Smooth muscle cell of the brain vasculature (primary cell): ENCODE results near the gene MICAL1.
"Not testable (repeated sequence)": the region's sequence is repeated elsewhere in the genome, so short reads cannot be mapped to it uniquely, and the experiment has no call there.

ENCODE experiments used
- DNase-seq: peaks from one replicate; pipeline ENCODE4 v3.0.0-alpha.2; 2012; ENCODE audit warnings: low read depth, low spot score

Gene MICAL1

GRCh38 chr6:109477725-109478124 is 22.2 kb upstream of the MICAL1 start:
- DNase-seq, result no peak

DNA sequence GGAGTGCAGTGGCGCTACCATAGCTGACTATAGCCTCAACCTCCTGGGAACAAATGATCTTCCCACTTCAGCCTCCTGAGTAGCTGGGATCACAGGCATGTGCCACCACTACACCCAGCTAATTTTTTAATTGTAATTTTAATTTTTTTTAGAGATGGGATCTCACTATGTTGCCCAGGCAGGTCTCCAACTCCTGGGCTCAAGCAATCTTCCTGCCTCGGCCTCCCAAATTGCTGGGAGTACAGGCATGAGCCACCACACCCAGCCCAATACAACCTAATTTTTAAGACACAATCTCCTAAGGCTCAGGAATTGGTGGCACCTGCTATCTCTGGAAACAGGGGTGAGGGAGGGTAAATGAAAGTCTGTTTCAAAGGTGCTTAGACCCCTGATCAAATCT is 21.6 kb upstream of the MICAL1 start:
- no peak for DNase-seq

GRCh38 chr6:109475625-109476024 is 20.1 kb upstream of the MICAL1 start:
- DNase-seq, result no peak

DNA sequence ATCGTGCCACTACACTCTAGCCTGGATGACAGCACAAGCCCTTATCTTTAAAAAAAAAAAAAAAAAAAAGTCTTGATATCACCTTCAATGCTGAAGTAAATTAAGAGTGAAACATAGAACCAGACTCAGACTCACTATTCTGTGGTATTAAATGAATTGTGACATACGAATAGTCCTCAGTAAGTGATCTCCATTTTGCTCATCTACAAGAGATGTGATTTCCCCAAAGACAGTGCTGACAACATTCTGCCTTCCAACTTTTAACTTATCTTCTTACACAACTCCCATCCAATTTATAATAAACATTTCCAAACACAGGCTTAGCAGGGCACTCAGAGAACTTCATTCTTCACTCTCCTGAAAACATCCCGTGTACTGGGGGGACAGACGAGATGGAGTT is 19.4 kb upstream of the MICAL1 start:
- DNase-seq, result no peak

DNA sequence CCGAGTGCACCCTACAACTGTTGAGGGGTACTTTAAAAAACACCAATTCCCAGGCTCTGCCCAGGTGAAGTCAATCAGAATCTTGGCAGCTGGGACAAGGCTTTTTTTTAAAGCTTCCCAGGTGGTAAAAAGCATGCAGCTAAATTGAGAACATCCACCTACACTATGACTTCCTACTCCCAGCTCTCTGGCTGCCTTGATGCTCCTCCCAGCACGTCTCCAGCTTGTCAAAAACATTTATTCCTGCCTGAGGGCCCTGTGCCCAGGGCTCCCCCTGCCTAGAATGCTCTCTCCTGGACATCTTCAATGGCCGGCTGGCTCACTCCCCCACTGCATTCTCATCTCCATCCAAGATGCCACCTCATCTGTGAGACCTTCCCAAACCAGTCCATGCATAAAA is 17.5 kb upstream of the MICAL1 start:
- DNase-seq, result no peak

DNA sequence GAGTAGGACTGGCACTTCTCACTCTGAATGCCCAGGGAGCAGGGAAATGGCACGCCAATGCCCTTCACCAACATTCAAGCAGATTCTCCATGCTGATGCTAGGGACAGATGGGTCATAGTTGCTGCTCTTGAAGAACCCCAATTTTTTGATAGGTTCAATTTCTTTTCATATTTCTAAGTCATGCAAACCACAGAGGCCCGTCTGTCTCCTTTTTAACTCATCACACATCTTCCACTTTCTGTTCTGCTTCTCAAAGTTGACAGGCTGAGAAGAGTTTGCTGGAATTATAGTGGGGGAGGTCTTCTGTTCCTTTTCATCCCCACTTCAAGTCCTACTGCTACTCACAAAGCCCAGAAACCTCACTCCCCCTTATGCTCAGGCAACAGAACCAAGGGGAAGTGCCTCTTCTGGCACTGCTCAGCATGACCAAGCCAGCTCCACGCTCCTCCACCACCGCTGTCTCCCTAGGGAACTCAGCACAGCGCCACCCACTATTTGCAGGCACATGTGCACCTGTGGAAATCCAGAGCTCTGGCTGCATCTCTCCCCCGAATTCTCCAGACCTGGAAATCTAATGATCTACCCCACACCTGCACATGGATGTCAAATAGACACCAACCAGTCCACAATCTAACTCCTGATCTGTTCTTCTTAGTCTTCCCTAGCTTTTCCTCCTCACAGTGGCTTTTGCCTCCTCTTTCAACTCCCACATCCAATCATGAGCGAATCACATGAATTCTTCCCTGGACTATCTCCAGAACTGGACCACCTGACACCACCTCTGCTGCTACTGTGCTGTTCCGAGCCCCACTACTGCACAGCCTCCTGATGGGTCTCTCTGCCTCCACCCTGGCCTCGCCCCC is 16.8 kb upstream of the MICAL1 start:
- DNase-seq, result no peak

DNA sequence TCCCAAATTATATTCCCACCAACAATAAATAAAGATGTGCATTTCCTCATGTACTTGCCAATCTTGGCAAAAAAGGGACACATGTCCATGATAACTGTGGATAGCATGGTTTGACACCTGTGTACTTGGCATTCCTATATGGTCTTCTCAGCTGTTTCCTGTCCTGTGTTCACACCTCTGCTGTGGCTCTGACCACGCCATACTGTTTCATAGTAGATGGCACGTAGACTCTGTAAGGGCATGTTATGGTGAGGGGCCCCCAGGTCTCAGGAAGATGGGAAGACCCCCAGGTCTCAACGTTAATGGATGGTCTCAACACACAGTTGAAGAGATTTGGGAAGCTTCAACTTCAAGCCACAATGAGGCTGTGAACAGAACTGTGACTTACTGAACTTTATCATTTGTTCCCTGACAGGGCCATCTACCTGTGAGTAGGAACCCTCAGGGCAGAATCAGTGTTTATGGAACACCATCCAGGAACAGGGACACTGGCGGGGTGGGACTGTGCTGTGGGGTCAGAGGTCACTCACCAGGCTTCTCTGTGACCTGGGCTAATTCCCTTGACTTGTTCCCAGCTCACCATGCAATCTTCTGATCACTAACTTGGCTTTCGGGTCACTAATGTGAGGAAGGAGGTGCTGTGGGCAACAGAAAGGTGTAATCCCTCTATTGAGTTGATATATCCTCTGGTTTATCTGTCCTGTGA is 15.7 kb upstream of the MICAL1 start:
- no peak for DNase-seq

GRCh38 chr6:109469591-109470189 is 14.1 kb upstream of the MICAL1 start:
- DNase-seq, result no peak

DNA sequence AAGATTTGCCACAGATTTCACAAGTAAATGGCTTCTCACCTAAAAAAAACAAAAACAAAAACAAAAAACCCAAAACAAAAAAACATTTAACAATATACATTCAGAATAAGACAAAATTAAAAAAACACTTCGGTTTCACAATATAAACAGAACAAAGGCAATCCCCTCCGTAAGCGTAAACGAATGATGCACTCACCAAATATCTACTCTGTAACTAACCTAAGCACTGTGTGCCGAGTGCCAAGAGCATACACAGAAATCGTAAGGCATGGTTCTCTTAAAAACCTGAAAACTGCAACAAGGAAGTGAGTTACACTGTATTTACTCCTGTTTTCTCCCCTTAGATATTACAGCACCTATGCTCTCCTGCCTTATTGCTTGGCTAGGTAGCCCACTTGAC is 12.1 kb upstream of the MICAL1 start:
- no peak for DNase-seq

GRCh38 chr6:109466212-109466923 is 10.8 kb upstream of the MICAL1 start:
- DNase-seq, result no peak

- DNase-seq, result no peak
These were observed 10.2 kb upstream of the MICAL1 start for GRCh38 chr6:109465772-109466171.

DNA sequence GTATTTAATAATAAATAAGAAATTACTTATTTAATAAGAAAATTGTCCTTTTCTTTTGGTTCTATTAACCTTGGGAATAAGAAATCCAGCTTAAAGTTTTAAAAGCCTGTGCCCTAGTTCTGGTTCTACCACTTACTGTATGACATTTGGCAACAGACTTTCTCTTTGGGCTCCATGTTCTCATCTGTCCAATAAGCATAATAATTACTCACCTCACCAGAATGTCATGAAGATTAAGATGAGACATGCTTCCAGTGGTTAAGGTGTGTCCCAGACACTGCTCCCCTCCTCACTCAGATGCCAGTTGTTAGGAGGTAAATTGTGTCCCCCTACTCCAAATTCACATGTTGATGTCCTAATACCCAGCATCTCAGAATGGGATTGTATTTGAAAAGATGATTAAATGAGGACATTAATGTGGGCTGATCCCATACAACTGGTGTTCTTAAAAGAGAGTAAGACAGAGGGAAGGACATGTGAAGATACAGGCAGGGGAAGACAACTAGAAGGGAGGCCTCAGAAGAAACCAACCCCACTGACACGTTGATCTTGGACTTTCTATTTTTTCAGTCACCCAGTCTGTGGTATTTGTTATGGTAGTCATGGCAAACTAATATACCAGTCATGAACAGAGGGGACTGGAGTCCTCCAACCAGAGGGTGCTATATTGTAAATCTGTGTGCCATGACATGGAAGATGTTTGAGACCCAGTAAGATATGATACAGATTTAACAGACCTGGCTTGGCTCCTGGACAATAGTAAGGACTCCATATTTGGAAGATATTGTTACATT is 6.4 kb upstream of the MICAL1 start:
- no peak for DNase-seq

- DNase-seq, result not testable (repeated sequence)
These were observed 5.6 kb upstream of the MICAL1 start for GRCh38 chr6:109461205-109461604.

DNA sequence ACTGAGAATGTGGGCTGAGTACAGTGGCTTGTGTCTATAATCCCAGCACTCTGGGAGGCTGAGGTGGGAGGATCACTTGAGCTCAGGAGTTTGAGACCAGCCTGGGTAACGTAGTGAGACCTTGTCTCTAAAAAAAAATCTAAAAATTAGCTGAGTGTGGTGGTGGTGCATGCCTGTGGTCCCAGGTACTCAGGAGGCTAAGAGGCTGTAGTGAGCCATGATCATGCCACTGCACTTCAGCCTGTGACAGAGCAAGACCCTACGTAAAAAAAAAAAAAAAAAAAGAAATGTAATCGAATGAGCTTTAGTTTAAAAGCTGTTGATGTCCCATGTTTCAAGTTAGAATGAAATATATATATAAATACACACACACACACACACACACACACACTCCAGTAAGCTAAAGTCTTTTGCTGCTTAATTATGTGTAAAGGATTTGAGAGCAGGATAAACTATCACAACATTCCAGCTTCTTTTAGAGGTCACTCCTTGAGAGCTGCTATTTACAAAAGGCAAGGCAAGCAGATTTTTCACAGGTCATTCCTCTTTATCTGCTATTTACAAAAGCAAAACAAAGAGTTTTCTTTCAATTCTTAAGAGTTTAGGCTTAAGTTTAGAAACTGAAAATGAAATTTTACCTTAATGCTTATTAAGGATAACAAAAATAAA is 4.7 kb upstream of the MICAL1 start:
- no peak for DNase-seq

DNA sequence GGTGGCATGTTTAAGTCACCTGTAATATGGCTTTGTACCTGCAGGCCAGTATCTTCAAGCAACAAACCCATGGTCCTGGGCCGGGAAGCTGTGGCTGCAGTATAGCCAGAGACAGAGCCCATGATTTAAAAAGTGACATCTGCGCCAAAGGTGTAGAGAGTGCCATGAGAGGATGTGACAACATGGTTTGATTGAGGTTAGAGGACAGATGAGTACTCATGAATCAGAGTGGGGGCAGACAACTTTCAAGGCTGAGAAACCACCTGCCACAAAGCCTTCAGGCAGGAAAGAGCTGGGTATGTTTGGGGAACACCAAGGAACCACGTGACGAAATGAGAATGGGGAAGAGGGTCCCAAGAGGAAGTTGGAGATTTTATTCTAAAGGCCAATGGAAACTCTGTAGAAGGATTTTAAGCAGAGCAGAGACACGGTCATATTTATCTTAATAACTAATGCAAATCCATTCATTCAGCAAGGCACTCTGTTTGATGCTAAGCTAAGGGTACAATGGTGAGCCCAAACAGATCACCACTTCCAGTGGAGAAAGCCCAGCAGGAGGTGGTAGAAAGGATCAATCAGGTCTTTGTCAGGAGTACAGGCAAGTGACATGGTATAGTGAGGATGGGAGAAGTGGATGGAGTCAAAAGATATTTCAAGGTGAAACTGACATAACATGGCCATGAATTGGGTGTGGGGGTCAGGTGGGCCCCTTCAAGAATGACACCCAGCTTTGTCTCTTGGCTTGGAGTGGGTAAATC is 3.4 kb upstream of the MICAL1 start:
- DNase-seq, result no peak

- DNase-seq, result no peak
These were observed 2.0 kb upstream of the MICAL1 start for GRCh38 chr6:109457562-109457996.

DNA sequence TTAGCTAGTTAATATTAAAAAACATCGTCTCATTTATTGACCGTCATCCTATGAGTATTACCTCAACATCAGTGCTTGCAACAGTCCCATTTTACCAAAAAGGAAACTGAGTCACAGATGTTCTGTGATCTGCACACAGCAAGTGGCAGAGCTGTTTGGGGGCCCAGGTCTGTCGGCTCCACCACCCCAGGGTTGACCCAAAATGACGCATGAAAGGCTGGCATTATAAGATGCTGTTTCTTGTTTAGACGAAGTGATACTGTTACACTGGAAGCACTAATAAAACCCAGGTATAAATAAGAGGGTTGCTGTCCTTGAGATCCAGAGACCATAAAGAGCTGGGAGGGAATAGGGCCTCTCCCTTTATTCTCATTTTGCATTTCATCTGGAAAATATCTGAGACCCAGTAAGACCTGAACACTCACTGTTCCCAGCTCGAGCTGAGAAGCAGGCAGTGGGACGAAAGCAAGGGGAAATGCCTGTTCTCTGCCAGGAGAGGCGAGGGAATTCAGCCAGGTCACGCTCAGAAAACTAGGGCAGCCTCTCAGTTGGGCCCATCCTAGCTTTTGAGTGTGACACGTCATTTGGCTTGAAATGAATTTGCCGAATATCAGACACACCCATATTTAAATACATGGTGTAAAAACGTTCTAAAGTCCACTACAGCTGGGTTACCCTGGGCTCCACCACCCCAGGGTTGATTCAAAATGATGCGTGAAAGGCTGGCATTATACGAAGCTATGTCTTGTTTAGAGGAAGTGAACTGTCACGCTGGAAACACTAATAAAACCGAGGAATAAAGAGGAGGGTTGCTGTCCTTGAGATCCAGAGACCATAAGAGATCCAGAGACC is 1.4 kb upstream of the MICAL1 start:
- no peak for DNase-seq

GRCh38 chr6:109456111-109456583 is 575 bp upstream of the MICAL1 start:
- no peak for DNase-seq
